Neural progenitor cell (in vitro differentiated cells): Measurements from ENCODE around the gene SCUBE3. TPM values are rescaled to one million over a fixed set of nuclear protein-coding genes. Genes with fewer than 3 reads are reported as not detected.
A peak's percentile ranks its signal among the peaks of the same experiment; 100 is the strongest.

Source experiments
- DNase-seq: peaks from one replicate; pipeline ENCODE4 v3.0.0-alpha.2; 2016; ENCODE audit warnings: low spot score
- H2AFZ ChIP-seq: fragments of 200-600 bp; sonication (generic); replicated peaks from 2 replicates; pipeline ENCODE4 v1.6.1; 2016; ENCODE audit warnings: antibody characterized with exemption
- H3F3A ChIP-seq: fragments of 200-600 bp; sonication (generic); 2 replicates; pipeline ENCODE4 v1.6.1; 2016; ENCODE audit warnings: antibody characterized with exemption, low read depth
- H3K27ac ChIP-seq: fragments of 200-600 bp; sonication (generic); 2 replicates; pipeline ENCODE4 v1.5.1; 2016; ENCODE audit warnings: mild to moderate bottlenecking
- H3K27me3 ChIP-seq: fragments of 200-600 bp; sonication (generic); 2 replicates; pipeline ENCODE4 v1.6.1; 2016; ENCODE audit warnings: mild to moderate bottlenecking, moderate library complexity
- H3K36me3 ChIP-seq: fragments of 200-600 bp; sonication (generic); 2 replicates; pipeline ENCODE4 v1.5.1; 2016
- H3K4me1 ChIP-seq: fragments of 200-600 bp; sonication (generic); 2 replicates; pipeline ENCODE4 v1.6.1; 2016; ENCODE audit warnings: mixed run types
- H3K4me2 ChIP-seq: fragments of 200-600 bp; sonication (generic); 2 replicates; pipeline ENCODE4 v1.6.1; 2016
- H3K4me3 ChIP-seq: fragments of 200-600 bp; sonication (generic); 2 replicates; pipeline ENCODE4 v1.5.1; 2016
- H3K79me2 ChIP-seq: fragments of 200-600 bp; sonication (generic); 2 replicates; pipeline ENCODE4 v1.6.1; 2016; ENCODE audit warnings: low read depth
- H3K9ac ChIP-seq: fragments of 200-600 bp; sonication (generic); 2 replicates; pipeline ENCODE4 v1.6.1; 2016
- H3K9me3 ChIP-seq: fragments of 200-600 bp; sonication (generic); 2 replicates; pipeline ENCODE4 v1.5.1; 2016; ENCODE audit warnings: low read depth
- H4K20me1 ChIP-seq: fragments of 200-600 bp; sonication (generic); 2 replicates; pipeline ENCODE4 v1.6.1; 2016; ENCODE audit warnings: low read depth
- H3K27ac Mint-ChIP-seq: 3 replicates; pipeline ENCODE4 v1.8.0; 2021; ENCODE audit warnings: mixed read lengths
- H3K27me3 Mint-ChIP-seq: 2 replicates; pipeline ENCODE4 v1.8.0; 2022; ENCODE audit warnings: low read depth, mild to moderate bottlenecking, inconsistent platforms, moderate library complexity, mixed read lengths; ENCODE audit not compliant: insufficient read depth
- H3K36me3 Mint-ChIP-seq: 3 replicates; pipeline ENCODE4 v1.8.0; 2021; ENCODE audit warnings: mixed read lengths
- H3K4me1 Mint-ChIP-seq: 3 replicates; pipeline ENCODE4 v1.8.0; 2021; ENCODE audit warnings: mixed read lengths
- H3K4me3 Mint-ChIP-seq: 3 replicates; pipeline ENCODE4 v1.8.0; 2021; ENCODE audit warnings: mild to moderate bottlenecking, moderate library complexity, mixed read lengths
- H3K9me3 Mint-ChIP-seq: 3 replicates; pipeline ENCODE4 v1.8.0; 2020; ENCODE audit warnings: mixed read lengths
- EZH2 ChIP-seq: fragments of 200-600 bp; sonication (generic); IDR thresholded peaks from 2 replicates; pipeline ENCODE4 v1.6.1; 2017; ENCODE audit warnings: antibody characterized with exemption, mild to moderate bottlenecking, moderate library complexity
- EZH2phosphoT487 ChIP-seq: fragments of 200-600 bp; sonication (generic); IDR thresholded peaks from 2 replicates; pipeline ENCODE4 v1.6.1; 2017; ENCODE audit warnings: antibody characterized with exemption
- total RNA-seq: library from RNA; depleted of rRNA; stranded (reverse); fragments of >200 nt; gene quantifications from 2 replicates; pipeline ENCODE4 v1.2.3, GENCODE V29; 2015; ENCODE audit warnings: low replicate concordance
- TF ChIP-seq, protein P1 (sequence below): fragments of 200-600 bp; sonication (generic); IDR thresholded peaks from 2 replicates; pipeline ENCODE4 v1.5.1; 2017; ENCODE audit warnings: antibody characterized with exemption, mild to moderate bottlenecking

SCUBE3 gene
- total RNA-seq, 1 donor from 2014 or later, result 11.4 TPM

DNA sequence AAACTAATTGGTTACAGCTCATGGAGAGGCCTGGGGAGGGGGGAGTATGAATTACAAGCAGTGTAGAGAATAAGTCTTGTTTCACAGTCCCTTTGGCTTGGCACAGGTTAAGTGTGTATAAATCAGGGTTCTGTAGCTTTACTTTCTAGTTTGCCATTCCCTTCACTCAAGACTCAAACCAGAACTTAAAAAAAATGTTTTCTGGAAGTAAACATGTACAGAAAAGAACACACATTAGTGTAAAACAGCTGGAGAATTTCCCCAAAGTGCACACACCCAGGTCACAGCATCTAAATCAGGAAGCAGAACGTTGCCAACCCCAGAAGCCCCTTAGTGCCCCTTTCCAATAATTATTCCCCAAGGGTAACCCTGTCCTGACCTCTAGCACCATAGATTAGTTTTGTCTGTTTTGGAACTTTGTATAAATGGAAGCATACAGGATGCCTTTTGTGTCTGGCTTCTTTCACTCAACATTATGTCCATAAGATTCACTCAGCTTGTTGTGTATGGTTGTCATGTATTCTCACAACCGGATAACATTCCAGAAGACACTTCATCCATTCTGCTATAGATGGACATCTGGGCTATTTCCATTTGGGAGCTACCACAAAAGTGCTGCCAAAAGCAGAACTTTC, 33.7 kb upstream of the SCUBE3 start:
- no peaks in the 10 kb centered on the region for H3K36me3 ChIP-seq
- H3K27me3 Mint-ChIP-seq, result peaks cover 4% of the 10 kb centered on the region
- no peaks in the 10 kb centered on the region for H3K79me2 ChIP-seq
- peaks cover 18% of the 10 kb centered on the region for H3K4me1 Mint-ChIP-seq
- H3K9ac ChIP-seq, result no peak overlapping the region
- H2AFZ ChIP-seq, result no peak overlapping the region
- no peak overlapping the region for H3K4me2 ChIP-seq
- H3F3A ChIP-seq, result no peaks in the 10 kb centered on the region
- no peaks in the 10 kb centered on the region for H4K20me1 ChIP-seq
- no peaks in the 10 kb centered on the region for H3K9me3 Mint-ChIP-seq
- H3K36me3 Mint-ChIP-seq, result no peaks in the 10 kb centered on the region
- H3K4me1 ChIP-seq, result no peaks in the 10 kb centered on the region
- no peak for DNase-seq
- H3K4me3 ChIP-seq, result no peak overlapping the region
- H3K27me3 ChIP-seq, result peaks cover 23% of the 10 kb centered on the region
- no peak overlapping the region for H3K4me3 Mint-ChIP-seq
- TF ChIP-seq, protein P1, sequence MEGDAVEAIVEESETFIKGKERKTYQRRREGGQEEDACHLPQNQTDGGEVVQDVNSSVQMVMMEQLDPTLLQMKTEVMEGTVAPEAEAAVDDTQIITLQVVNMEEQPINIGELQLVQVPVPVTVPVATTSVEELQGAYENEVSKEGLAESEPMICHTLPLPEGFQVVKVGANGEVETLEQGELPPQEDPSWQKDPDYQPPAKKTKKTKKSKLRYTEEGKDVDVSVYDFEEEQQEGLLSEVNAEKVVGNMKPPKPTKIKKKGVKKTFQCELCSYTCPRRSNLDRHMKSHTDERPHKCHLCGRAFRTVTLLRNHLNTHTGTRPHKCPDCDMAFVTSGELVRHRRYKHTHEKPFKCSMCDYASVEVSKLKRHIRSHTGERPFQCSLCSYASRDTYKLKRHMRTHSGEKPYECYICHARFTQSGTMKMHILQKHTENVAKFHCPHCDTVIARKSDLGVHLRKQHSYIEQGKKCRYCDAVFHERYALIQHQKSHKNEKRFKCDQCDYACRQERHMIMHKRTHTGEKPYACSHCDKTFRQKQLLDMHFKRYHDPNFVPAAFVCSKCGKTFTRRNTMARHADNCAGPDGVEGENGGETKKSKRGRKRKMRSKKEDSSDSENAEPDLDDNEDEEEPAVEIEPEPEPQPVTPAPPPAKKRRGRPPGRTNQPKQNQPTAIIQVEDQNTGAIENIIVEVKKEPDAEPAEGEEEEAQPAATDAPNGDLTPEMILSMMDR, result no peak
- no peak for TF ChIP-seq EZH2
- TF ChIP-seq EZH2phosphoT487, result no peak
- H3K27ac Mint-ChIP-seq, result no peak overlapping the region
- H3K9me3 ChIP-seq, result no peaks in the 10 kb centered on the region
- no peak overlapping the region for H3K27ac ChIP-seq

DNA sequence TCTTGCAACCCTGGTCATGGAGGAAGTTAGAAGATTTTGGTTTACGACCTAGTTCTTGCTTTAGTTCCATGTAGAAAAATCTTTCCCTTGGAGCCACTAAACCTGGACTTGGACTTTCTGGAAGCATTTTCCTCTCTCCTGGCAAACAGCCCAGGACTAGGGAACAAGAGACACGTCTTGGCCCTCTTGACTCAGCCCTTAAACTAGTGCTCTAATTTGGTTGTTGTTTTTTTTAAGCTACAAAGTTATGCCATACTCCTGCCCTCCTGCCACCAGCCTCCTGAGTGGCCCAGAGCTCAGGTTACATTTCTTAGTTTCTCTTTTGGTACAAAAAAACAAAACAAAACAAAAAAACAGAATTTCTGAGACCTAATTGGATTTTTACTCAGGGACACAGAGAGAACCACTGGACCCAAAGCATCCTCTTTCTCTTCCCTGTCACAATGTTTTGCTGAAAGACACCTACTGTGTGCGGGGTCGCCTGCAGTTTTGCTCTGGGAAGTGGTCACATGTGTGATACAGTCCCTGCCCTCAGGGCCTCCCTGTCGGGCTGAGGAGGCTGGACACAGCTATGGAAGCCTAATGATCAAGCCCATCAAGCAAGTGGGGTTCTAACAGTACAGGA, 32.3 kb upstream of the SCUBE3 start:
- no peaks in the 10 kb centered on the region for H4K20me1 ChIP-seq
- no peaks in the 10 kb centered on the region for H3K4me1 ChIP-seq
- H3K27ac Mint-ChIP-seq, result no peak overlapping the region
- no peaks in the 10 kb centered on the region for H3F3A ChIP-seq
- no peak overlapping the region for H3K4me2 ChIP-seq
- no peaks in the 10 kb centered on the region for H3K36me3 ChIP-seq
- DNase-seq, result no peak
- H3K4me1 Mint-ChIP-seq, result peaks cover 22% of the 10 kb centered on the region
- TF ChIP-seq EZH2phosphoT487, result no peak
- TF ChIP-seq, protein P1, result no peak
- no peak for TF ChIP-seq EZH2
- no peak overlapping the region for H3K4me3 Mint-ChIP-seq
- H2AFZ ChIP-seq, result no peak overlapping the region
- H3K9ac ChIP-seq, result no peak overlapping the region
- no peak overlapping the region for H3K27ac ChIP-seq
- H3K4me3 ChIP-seq, result no peak overlapping the region
- H3K79me2 ChIP-seq, result no peaks in the 10 kb centered on the region
- no peaks in the 10 kb centered on the region for H3K36me3 Mint-ChIP-seq
- no peaks in the 10 kb centered on the region for H3K9me3 ChIP-seq
- no peaks in the 10 kb centered on the region for H3K9me3 Mint-ChIP-seq
- H3K27me3 ChIP-seq, result peaks cover 23% of the 10 kb centered on the region
- H3K27me3 Mint-ChIP-seq, result peaks cover 4% of the 10 kb centered on the region

DNA sequence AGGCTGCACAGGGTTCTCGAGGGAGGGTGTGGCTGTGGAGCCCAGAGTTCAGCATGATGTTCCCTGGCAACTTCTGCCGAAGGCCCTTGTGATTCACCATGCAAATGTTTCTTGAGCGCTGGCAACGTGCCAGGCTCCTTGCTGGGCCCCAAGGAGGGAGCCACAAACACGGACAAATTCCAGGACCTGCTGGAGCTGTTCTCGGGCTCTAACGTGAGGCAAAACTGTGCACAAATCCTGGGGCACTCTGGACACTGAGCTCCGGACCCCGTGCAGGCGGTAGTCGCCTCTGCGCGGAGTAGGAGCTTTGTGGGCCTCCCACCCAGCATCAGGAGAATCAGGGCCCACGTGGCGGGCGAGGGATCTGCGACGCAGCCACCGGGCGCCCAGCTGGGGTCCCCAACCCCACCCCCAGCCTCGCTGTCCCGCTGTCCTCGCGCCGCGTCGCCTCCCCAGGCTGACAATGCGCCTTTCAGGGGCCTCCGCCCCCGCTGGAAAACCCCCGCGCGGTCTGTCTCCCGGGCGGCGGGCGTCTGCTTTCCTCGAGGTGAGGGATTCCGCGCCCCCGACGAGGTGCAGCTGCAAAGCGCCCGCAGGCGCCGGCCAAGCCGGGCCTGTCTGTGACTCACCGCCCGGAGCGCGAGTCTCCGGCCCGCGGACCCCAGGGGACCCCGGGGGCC, 31.7 kb upstream of the SCUBE3 start:
- H3K9ac ChIP-seq, result no peak overlapping the region
- H3F3A ChIP-seq, result no peaks in the 10 kb centered on the region
- H3K4me3 Mint-ChIP-seq, result no peak overlapping the region
- no peak overlapping the region for H3K27ac ChIP-seq
- DNase-seq, result peak; percentile 32
- peaks cover 4% of the 10 kb centered on the region for H3K27me3 Mint-ChIP-seq
- peak overlapping the region; percentile 69 for H3K4me2 ChIP-seq
- H3K27ac Mint-ChIP-seq, result no peak overlapping the region
- no peak overlapping the region for H2AFZ ChIP-seq
- H3K36me3 Mint-ChIP-seq, result no peaks in the 10 kb centered on the region
- TF ChIP-seq EZH2phosphoT487 (no peak), EZH2 (no peak)
- TF ChIP-seq, protein P1, result no peak
- peaks cover 22% of the 10 kb centered on the region for H3K4me1 Mint-ChIP-seq
- no peaks in the 10 kb centered on the region for H3K79me2 ChIP-seq
- no peak overlapping the region for H3K4me3 ChIP-seq
- no peaks in the 10 kb centered on the region for H3K4me1 ChIP-seq
- H4K20me1 ChIP-seq, result no peaks in the 10 kb centered on the region
- H3K27me3 ChIP-seq, result peaks cover 23% of the 10 kb centered on the region
- H3K9me3 ChIP-seq, result no peaks in the 10 kb centered on the region
- no peaks in the 10 kb centered on the region for H3K36me3 ChIP-seq
- no peaks in the 10 kb centered on the region for H3K9me3 Mint-ChIP-seq
